ENCODE results near the gene GOLT1A. TPM values are rescaled to one million over a fixed set of nuclear protein-coding genes. Genes with fewer than 3 reads are reported as not detected.

GOLT1A gene
- not detected for total RNA-seq

DNA sequence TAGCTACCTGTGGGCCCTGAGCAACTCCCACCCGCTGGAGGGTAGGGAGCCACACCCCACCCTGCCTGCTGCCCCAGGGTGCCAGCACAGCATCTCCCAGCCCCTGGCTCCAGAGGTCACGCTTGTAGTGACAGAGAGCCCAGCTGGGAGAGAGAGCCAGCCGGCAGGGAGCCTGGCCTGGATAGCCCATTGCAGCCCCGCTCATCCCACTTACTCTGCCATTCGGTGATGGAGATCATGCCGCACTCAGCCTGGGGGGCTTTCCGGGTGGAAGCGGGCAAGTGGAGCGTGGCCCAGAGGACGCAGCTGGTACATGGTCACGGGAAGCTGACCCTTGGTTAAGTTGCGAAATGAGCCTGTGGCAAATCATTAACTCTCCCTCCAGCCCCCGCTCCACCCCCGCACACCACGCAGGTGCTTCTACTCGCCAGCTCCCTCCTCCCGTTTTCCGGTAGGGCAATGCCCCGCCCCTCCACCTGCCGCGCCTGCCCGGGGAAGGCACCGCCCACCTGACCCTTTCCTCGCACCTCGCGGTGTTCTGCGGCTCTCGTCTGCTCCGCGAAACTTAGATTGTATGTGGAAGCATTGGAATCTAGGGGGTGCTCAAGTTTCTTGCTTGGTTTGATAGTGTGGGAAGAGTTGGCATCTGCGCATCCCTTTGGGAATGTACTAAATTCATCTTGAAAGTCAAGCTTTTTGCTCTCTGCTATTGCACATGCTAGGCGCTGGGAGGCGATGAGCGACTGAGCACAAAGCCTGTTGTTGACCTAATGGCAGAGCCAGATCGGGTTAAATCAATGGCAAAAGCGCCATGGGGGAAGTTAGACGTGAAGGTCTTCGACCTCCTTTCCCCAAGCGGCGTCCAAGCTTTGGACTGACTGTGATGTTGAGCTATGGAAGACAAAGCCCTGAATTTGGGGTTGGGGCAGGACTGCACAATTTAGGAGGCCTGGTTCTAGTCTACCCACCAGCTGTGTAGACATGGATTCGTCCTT is at the start of gene GOLT1A:
Gene GOLT1A (minus strand): TSS at position 321 of the 995 bp plus-strand sequence. CDS start 82 bp downstream, at position 239.
- CTCF ChIA-PET, result interaction anchor here (0.9 to 1.6 kb wide), 2 partner anchors 149 to 185 kb away, joined by 5 to 9 read pairs; no protein-coding TSS in a partner anchor
- peak; percentile 41 for DNase-seq
- Mint-ChIP-seq H3K27ac (no peak within 1 kb of the TSS), H3K36me3 (ENCODE audit: low read depth) (no peaks in the 10 kb centered on the region), H3K4me3 (no peak within 1 kb of the TSS), H3K9me3 (no peaks in the 10 kb centered on the region), H3K4me1 (peaks cover 7% of the 10 kb centered on the region), H3K27me3 (peaks cover 8% of the 10 kb centered on the region)
- POLR2A ChIA-PET, result no interaction called here

- Mint-ChIP-seq H3K4me1 (no peaks in the 10 kb centered on the region), H3K4me3 (no peak overlapping the region), H3K9me3 (no peaks in the 10 kb centered on the region), H3K27me3 (peaks cover 2% of the 10 kb centered on the region), H3K36me3 (ENCODE audit: low read depth) (no peaks in the 10 kb centered on the region), H3K27ac (no peak overlapping the region)
- DNase-seq, result no peak
- ChIA-PET POLR2A (no interaction called here), CTCF (interaction anchor here (1.1 to 1.3 kb wide), 2 partner anchors 15 to 100 kb away, joined by 3 to 5 read pairs; no protein-coding TSS in a partner anchor)
Observed at GRCh38 chr1:204263254-204263910, 49.6 kb upstream of the GOLT1A start.

GRCh38 chr1:204262506-204263253 is 48.9 kb upstream of the GOLT1A start:
- H3K4me3 Mint-ChIP-seq, result no peak overlapping the region
- no peaks in the 10 kb centered on the region for H3K9me3 Mint-ChIP-seq
- no peak for DNase-seq
- ChIA-PET CTCF (interaction anchor here (0.5 to 1.3 kb wide), 2 partner anchors 69 to 101 kb away, joined by 3 to 5 read pairs; no protein-coding TSS in a partner anchor), POLR2A (no interaction called here)
- H3K27ac Mint-ChIP-seq, result no peak overlapping the region
- no peaks in the 10 kb centered on the region for H3K36me3 Mint-ChIP-seq (ENCODE audit: low read depth)
- H3K4me1 Mint-ChIP-seq, result no peaks in the 10 kb centered on the region
- peaks cover 2% of the 10 kb centered on the region for H3K27me3 Mint-ChIP-seq

DNA sequence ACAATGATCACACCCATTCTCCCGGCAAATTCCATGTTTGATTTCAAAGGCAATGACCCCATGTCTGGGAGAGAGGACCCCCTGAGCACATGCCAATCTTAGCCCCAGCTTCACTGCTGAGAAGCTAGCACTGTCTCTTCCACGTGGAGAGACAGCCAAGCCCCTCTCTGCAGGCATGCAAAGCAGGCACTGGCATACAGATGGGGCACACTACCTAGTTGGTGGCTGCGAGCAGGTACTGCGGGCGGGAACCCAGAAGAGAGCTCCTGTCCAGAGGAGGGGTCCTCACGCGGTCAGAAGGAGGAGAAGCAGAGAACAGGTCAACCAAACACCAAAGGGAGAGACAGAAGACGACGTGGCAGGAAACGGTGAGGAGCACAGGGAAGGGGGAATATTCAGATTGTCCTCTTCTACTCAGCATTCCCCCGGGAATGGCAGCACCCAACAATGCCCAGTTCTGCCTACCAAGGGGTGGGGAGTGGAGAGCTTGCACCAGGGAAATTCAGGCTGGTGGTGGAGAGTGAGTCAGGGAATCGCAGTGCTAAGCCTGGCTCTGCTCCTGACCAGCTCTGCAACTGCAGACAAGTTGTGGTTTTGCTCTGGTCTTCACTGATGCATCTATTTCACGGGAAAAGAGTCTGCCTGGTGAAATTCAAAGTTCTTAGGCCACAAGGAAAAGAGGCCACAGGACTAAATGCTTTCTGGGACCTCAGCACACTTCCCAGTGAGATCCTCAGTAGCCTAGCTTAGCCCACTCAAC is 48.1 kb upstream of the GOLT1A start:
- Mint-ChIP-seq H3K27ac (no peak overlapping the region), H3K27me3 (peaks cover 2% of the 10 kb centered on the region), H3K4me1 (no peaks in the 10 kb centered on the region), H3K4me3 (no peak overlapping the region), H3K36me3 (ENCODE audit: low read depth) (no peaks in the 10 kb centered on the region), H3K9me3 (no peaks in the 10 kb centered on the region)
- no peak for DNase-seq
- ChIA-PET CTCF (no interaction called here), POLR2A (no interaction called here)

GRCh38 chr1:204261266-204261665 is 47.5 kb upstream of the GOLT1A start:
- ChIA-PET POLR2A (no interaction called here), CTCF (no interaction called here)
- Mint-ChIP-seq H3K36me3 (ENCODE audit: low read depth) (no peaks in the 10 kb centered on the region), H3K9me3 (no peaks in the 10 kb centered on the region), H3K27ac (no peak overlapping the region), H3K27me3 (peaks cover 2% of the 10 kb centered on the region), H3K4me3 (no peak overlapping the region), H3K4me1 (no peaks in the 10 kb centered on the region)
- DNase-seq, result no peak

GRCh38 chr1:204260601-204261197 is 46.9 kb upstream of the GOLT1A start:
- no peak for DNase-seq
- Mint-ChIP-seq H3K27ac (no peak overlapping the region), H3K4me3 (no peak overlapping the region), H3K9me3 (no peaks in the 10 kb centered on the region), H3K36me3 (ENCODE audit: low read depth) (no peaks in the 10 kb centered on the region), H3K27me3 (peaks cover 2% of the 10 kb centered on the region), H3K4me1 (no peaks in the 10 kb centered on the region)
- ChIA-PET CTCF (interaction anchor here (1.4 kb wide), 1 partner anchor 103 kb away, joined by 4 read pairs; no protein-coding TSS in a partner anchor), POLR2A (no interaction called here)

- Mint-ChIP-seq H3K36me3 (ENCODE audit: low read depth) (no peaks in the 10 kb centered on the region), H3K27me3 (peaks cover 2% of the 10 kb centered on the region), H3K4me1 (no peaks in the 10 kb centered on the region), H3K4me3 (no peak overlapping the region), H3K9me3 (no peaks in the 10 kb centered on the region), H3K27ac (no peak overlapping the region)
- CTCF ChIA-PET, result interaction anchor here (1.3 to 1.4 kb wide), 2 partner anchors 104 to 106 kb away, joined by 3 to 4 read pairs; no protein-coding TSS in a partner anchor
- POLR2A ChIA-PET, result interaction anchor here (0.9 kb wide), 1 partner anchor 23 kb away, joined by 3 read pairs; no protein-coding TSS in a partner anchor
- no peak for DNase-seq
Observed at GRCh38 chr1:204259782-204260181, 46.0 kb upstream of the GOLT1A start.

DNA sequence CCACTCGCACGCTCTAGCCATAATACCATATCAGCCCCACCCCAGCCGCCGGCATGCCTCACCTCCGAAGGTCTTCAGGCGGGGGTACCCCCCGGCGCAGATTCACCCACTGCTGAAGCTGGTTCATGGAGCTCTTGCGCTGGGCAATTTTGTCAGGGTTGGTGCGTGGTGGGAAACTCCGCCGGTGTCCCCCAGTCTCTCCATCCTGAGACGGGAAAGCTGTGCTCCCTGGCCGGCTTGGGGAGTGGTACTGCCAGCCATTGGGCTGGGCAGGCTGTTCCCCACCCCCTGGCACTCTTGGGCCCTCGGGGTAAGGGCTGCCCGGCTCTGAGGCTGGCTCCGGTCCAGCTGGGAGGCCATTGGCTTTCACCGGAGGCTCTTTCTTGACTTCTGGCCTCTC is 45.4 kb upstream of the GOLT1A start:
- Mint-ChIP-seq H3K9me3 (no peaks in the 10 kb centered on the region), H3K27me3 (peaks cover 2% of the 10 kb centered on the region), H3K4me1 (no peaks in the 10 kb centered on the region), H3K36me3 (ENCODE audit: low read depth) (no peaks in the 10 kb centered on the region), H3K4me3 (no peak overlapping the region), H3K27ac (no peak overlapping the region)
- ChIA-PET POLR2A (interaction anchor here (0.9 kb wide), 1 partner anchor 24 kb away, joined by 3 read pairs; no protein-coding TSS in a partner anchor), CTCF (interaction anchor here (0.8 to 2.2 kb wide), 7 partner anchors 10 to 106 kb away, joined by 3 to 23 read pairs (median 4); no protein-coding TSS in a partner anchor)
- DNase-seq, result no peak

GRCh38 chr1:204258213-204259115 is 44.7 kb upstream of the GOLT1A start:
- peak; percentile 31 for DNase-seq
- H3K36me3 Mint-ChIP-seq (ENCODE audit: low read depth), result no peaks in the 10 kb centered on the region
- no peaks in the 10 kb centered on the region for H3K4me1 Mint-ChIP-seq
- no peaks in the 10 kb centered on the region for H3K9me3 Mint-ChIP-seq
- no peak overlapping the region for H3K27ac Mint-ChIP-seq
- ChIA-PET POLR2A (interaction anchor here (0.9 kb wide), 1 partner anchor 24 kb away, joined by 3 read pairs; no protein-coding TSS in a partner anchor), CTCF (interaction anchor here (0.8 to 2.2 kb wide), 11 partner anchors 10 to 107 kb away, joined by 3 to 23 read pairs (median 3); no protein-coding TSS in a partner anchor)
- no peak overlapping the region for H3K4me3 Mint-ChIP-seq
- peaks cover 2% of the 10 kb centered on the region for H3K27me3 Mint-ChIP-seq

DNA sequence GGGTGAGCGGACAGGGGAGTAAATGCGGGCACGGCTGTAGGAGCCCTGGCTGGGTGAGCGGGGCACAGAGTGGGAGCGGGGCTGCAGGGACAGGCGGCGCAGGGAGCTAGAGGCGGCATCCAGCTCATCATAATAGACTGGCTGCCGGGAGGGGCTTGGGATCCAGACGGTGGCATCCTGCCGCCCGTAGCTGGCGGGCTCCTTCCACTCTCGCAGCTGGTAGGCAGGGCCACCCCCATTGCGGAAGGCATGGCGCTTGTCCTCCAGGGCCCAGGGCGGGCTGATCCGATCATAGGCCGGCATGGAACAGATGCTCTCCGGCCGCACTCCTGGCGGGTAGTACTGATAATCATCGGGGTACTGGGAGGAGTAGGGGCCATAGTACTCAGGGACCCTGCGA is 43.7 kb upstream of the GOLT1A start:
- H3K9me3 Mint-ChIP-seq, result no peaks in the 10 kb centered on the region
- POLR2A ChIA-PET, result no interaction called here

DNA sequence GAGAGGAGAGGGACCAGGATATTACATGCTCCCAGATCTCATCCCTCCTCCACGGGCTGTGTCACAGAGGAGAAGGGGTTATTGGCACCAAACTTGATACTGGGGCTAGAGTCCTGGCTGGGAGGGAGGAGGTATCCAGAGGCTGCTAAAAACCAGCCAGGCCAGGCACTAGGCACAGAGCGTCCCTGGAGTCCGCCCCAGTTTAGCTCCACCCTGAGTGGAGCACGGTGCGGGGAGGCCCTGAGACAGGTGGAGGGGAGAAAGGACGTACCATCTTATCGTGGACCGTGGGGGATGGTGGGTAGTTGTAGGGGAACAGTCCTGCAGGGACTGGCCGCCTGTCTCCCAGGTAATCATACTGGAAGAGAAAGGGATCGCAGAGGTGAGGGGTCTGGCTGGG is 42.7 kb upstream of the GOLT1A start:
- POLR2A ChIA-PET, result no interaction called here
- H3K27me3 Mint-ChIP-seq, result peaks cover 2% of the 10 kb centered on the region
- DNase-seq, result no peak
- CTCF ChIA-PET, result no interaction called here
- H3K4me1 Mint-ChIP-seq, result no peaks in the 10 kb centered on the region
- H3K27ac Mint-ChIP-seq, result no peak overlapping the region
- no peaks in the 10 kb centered on the region for H3K9me3 Mint-ChIP-seq
- no peaks in the 10 kb centered on the region for H3K36me3 Mint-ChIP-seq (ENCODE audit: low read depth)
- no peak overlapping the region for H3K4me3 Mint-ChIP-seq

More for the DNA sequence above, 43.7 kb upstream of the GOLT1A start:
- no peak for DNase-seq
- H3K27me3 Mint-ChIP-seq, result peaks cover 2% of the 10 kb centered on the region
- no peak overlapping the region for H3K27ac Mint-ChIP-seq
- H3K36me3 Mint-ChIP-seq (ENCODE audit: low read depth), result no peaks in the 10 kb centered on the region
- CTCF ChIA-PET, result interaction anchor here (1.4 to 2.2 kb wide), 2 partner anchors 97 to 105 kb away, joined by 4 to 23 read pairs; no protein-coding TSS in a partner anchor
- no peak overlapping the region for H3K4me3 Mint-ChIP-seq
- no peaks in the 10 kb centered on the region for H3K4me1 Mint-ChIP-seq
